Measurements from ENCODE around the gene BRSK2.
"Not testable (repeated sequence)": the region's sequence is repeated elsewhere in the genome, so short reads cannot be mapped to it uniquely, and the experiment has no call there.

GRCh38 chr11:1347411-1347999 is 42.2 kb upstream of the BRSK2 start:
- not testable (repeated sequence) for TF ChIP-seq CTCF (conservative IDR thresholded peaks at IDR 0.05 in 1 of 2, IDR thresholded peaks at IDR 0.05 in 1 of 2; ENCODE audit: extremely low read depth in 1 of 2, insufficient read depth in 1 of 2, low read depth in 1 of 2, low read length in 2 of 2); EZH2 (IDR thresholded peaks at IDR 0.05; ENCODE audit: borderline replicate concordance, low read length)
